KOPT-K1 (cell line): ENCODE data around the gene GBA2.

Experiments
- H3K27ac ChIP-seq: fragments of 200-600 bp; sonication (generic); 2 replicates; pipeline ENCODE4 v1.5.1; 2016; ENCODE audit warnings: antibody characterized with exemption, mild to moderate bottlenecking, low read depth, low read length; ENCODE audit not compliant: poor library complexity, severe bottlenecking
- H3K36me3 ChIP-seq: fragments of 200-600 bp; sonication (generic); 2 replicates; pipeline ENCODE4 v1.5.1; 2017; ENCODE audit warnings: antibody characterized with exemption, mild to moderate bottlenecking, low read length, moderate library complexity; ENCODE audit not compliant: insufficient read depth
- H3K9me3 ChIP-seq: fragments of 200-600 bp; sonication (generic); 2 replicates; pipeline ENCODE4 v1.5.1; 2017; ENCODE audit warnings: antibody characterized with exemption, low read length, mild to moderate bottlenecking; ENCODE audit not compliant: insufficient read depth, poor library complexity, severe bottlenecking

GBA2 gene

DNA sequence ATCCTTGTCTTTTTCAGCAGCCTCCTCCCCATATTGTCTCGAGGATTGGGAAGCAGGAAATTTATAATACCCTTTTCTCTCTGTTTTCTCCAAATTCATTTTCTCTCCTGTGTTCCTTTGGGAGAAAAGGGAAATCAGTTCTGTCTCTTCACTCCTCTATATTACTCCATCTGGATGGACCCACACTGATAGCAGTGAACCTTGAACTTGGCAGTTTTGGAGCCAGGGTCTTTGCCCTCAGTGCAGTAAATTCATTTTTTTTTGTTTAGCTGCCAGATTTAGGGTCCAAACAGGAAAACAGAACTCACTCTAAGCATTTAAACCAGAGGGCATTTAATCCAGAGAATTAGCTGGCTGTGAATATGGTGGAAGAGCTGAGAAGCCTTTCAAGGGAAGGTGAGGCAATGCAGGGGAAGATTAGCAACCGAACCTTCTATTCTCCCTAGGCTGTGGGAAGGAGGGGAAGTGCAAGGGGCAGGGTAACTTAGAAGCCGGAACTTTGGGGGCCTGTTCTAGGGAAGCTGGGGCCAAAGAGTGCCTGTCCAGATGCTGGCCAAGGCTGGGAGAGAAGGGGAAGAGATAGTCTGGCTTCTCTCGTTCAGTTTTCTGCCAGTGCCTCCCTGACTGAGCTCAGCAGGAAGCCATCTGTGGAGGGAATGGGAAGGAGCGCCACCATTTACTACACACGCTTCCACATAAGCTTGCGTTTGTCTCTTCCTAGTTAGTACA, 26.0 kb upstream of the GBA2 start:
- Histone ChIP-seq H3K9me3 (no peaks in the 10 kb centered on the region), H3K36me3 (no peaks in the 10 kb centered on the region), H3K27ac (no peak overlapping the region)

DNA sequence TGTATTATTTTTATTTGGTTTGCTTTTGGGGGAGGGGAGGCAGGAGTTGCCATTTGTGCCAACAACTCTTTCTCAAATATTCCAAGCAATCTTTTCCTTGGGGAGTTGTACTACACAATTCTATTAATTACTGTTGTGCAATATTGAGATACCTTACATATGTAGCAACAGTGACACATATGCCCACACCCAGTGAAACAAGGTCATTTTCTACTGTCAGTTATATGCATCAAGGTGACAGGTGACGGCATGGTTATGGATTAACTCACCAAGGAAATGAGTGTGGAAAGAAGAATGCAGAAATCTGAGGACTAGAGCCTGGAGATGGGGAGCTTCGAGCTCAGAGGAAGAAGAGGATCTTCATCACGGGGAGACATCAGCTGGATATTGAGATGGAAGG, 22.9 kb upstream of the GBA2 start:
- no peaks in the 10 kb centered on the region for H3K9me3 ChIP-seq
- no peak overlapping the region for H3K27ac ChIP-seq
- H3K36me3 ChIP-seq: no peaks in the 10 kb centered on the region

DNA sequence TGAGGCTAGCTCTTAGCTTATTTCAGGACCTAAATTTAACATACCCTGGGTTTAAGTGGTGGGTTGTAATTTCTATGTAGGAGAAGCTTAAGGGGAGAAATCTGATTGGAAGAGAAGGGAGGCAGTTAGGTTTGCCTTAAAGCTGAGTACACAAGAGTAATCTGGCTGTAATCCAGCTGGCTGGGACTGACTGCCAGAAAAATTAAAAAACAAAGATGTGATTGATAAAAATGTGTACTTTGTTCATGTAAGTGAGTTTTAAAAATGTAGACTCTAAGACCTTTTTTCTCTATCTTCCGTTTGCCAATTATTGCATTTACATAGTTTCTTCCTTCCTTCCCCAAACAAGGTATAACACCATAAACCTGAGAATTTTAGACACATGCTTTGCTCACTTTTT, 22.5 kb upstream of the GBA2 start:
- H3K9me3 ChIP-seq: no peaks in the 10 kb centered on the region
- H3K27ac ChIP-seq: no peak overlapping the region
- H3K36me3 ChIP-seq: no peaks in the 10 kb centered on the region

DNA sequence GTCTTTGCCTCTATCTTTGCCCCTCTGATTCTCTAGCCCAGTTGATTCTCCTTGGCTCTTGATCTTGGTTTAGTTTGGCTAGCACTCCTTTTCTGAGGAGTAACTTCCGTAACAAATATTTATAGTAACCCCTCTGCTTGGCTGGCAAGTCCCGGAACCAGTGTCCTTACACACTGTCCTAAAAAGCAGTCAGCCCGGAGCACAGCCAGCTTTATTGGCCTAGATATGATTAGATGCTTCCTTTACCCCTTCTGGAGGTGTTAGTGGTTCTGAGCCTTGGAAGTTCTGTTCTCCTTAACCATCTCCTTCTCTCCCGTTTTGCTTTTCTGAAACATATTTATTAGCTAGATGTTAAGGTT, 22.0 kb upstream of the GBA2 start:
- no peaks in the 10 kb centered on the region for H3K36me3 ChIP-seq
- H3K9me3 ChIP-seq: no peaks in the 10 kb centered on the region
- no peak overlapping the region for H3K27ac ChIP-seq

DNA sequence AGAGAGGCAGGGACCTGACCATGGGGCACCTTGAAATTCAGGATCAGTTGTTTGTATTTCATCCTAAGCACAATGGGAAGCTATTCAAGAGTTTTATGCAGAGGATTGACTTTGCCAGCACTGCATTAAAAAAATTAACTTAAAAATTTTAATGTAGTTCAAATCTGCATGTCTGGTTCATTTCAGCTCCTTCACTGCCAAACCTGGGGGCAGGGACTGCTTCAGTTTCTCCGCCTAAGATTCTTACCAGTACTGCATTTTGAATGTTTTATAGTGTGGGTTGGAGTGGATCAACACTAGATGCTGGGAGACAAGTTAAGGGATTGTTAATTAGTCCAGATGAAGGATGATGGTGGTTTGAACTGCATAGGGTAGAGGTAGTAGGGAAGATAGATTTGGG, 20.7 kb upstream of the GBA2 start:
- H3K9me3 ChIP-seq: no peaks in the 10 kb centered on the region
- H3K27ac ChIP-seq: no peak overlapping the region

DNA sequence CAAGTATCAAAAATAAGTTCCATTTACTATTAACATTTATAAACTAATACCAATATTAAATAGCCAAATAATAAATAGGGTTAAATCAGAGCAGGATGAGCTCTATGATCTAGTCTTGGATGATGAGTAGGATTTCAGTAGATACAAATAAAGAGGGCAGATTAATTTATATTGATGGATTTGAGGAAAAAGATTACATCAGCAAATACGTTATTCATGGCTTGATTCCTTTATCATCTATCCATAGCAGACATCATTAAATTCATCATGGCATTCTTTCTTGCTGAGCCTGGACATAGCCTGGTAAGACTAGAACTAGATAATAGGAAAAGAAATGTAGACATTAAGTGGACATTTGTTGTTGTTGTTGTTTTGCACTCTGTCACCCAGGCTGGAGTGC, 18.4 kb upstream of the GBA2 start:
- H3K27ac ChIP-seq: no peak overlapping the region
- H3K36me3 ChIP-seq: no peaks in the 10 kb centered on the region
- H3K9me3 ChIP-seq: no peaks in the 10 kb centered on the region

More for the DNA sequence above, 20.7 kb upstream of the GBA2 start:
- no peaks in the 10 kb centered on the region for H3K36me3 ChIP-seq

DNA sequence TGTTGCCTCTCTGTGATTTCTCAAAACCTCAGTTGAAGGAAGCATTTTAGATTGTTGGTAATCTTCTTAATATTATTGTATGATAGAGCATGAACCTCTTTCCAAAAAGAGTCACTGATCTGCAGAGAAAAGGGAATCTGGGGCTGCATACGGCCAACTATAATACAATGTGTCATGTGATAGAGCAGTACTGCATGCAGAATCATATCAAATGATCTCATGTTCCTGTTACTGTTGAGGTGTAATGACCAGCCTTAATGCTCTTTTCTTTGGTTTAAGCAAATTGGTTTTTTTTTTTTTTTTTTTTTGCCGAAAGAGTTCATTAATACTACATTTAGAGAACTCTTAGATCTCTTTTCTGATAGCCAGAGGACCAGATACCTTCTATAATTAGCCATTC, 18.0 kb upstream of the GBA2 start:
- H3K9me3 ChIP-seq: no peaks in the 10 kb centered on the region
- no peaks in the 10 kb centered on the region for H3K36me3 ChIP-seq
- no peak overlapping the region for H3K27ac ChIP-seq

DNA sequence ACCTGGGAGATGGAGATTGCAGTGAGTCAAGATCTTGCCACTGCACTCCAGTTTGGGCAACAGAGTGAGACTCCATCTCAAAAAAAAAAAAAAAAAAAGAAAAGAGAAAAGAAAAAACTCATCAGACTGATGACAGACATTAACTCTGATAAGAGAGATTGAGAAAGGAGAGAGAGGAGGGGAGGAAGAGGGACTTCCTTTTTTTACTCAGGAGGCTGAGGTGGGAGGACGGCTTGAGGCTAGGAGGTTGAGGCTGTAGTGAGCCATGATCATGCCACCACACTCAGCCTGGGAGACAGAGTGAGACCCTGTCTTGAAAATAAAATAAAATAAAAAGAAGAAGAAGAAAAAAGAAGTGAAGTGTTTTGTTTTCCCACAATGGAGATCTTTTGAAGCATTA, 14.8 kb upstream of the GBA2 start:
- Histone ChIP-seq H3K9me3 (no peaks in the 10 kb centered on the region), H3K36me3 (no peaks in the 10 kb centered on the region), H3K27ac (no peak overlapping the region)

DNA sequence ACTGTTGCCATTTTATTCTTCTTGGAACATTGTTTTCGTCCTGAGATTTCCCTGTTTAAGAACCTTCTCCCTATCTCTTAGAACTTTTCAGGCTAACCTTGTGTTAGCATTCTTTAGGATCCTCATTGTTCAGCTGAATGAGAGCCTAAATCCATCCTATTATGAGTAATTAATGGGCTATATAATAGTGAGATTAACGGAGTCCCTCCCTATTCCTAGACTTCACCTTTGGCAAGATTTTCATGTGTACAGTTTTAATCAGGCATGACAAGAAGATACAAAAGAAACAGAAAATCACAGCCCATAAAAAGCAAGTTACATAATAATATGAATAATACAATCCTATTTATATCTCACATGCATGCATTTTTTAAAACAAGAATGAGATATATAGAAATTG, 14.2 kb upstream of the GBA2 start:
- Histone ChIP-seq H3K27ac (no peak overlapping the region), H3K36me3 (no peaks in the 10 kb centered on the region), H3K9me3 (no peaks in the 10 kb centered on the region)

DNA sequence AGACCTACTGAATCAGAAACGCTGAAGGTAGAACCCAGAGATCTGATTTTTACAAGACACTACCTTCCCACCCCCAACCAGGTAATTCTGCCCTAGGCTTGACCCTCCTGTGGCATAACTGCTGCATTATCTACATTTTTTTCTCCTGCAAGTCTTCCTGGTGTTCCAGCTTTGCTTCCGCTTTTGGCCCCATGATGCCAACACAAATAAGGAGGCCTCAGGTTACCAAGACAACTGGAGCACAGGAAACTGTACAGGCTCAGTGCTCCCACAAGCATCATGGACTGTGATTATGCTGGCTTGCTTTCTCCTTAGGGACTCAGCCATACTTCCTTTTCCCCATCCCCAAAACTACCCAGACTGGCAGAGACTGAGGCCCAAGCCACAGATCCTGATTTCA, 11.6 kb upstream of the GBA2 start:
- Histone ChIP-seq H3K27ac (no peak overlapping the region), H3K9me3 (no peaks in the 10 kb centered on the region), H3K36me3 (no peaks in the 10 kb centered on the region)

DNA sequence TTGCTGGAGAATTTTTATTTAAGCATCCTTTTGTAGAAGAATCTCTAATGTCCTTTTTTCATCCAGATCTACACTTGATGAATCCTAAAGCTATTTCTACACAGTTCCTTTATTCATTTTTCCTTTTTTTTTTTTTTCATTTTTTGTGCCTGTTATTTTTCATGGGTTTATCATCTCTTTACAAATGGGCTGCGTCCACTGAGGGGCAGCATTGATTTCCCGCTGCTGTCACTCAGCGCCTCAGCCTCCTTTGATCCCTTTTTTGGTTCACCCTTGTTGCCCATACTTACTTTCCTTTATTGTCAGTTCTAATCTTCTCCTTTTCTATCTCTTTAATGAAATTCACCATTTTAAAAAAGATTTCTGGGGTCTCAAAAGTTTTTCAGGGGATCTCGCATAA, 10.8 kb upstream of the GBA2 start:
- H3K27ac ChIP-seq: no peak overlapping the region
- H3K36me3 ChIP-seq: no peaks in the 10 kb centered on the region
- no peaks in the 10 kb centered on the region for H3K9me3 ChIP-seq

DNA sequence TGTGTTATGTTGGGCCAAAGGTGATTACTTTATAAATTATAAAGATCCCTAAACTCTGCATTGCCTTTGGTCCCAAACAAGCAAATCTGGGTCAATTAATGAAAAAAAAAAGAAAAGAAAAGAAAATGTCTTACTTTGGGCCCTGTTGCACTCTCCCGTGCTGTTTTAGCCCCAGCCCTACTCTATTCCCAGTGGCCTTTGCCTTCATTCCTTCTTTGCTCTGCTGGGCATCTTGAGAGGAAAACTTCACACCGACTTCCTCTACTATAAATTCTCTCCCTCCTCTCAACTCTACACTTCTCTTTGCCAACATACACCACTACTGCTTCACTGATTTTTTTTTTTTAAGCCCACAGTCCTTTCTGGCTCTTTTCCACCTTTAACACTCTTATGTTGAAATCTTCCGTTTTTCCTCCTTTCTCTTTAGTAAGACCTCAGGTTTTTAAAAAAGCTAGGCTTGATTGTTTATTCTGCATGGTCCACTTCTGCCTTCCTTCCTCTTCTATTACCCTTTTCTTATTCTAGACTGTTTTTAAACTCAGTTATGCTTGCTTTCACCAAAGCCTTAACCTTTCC, 9.5 kb upstream of the GBA2 start:
- no peaks in the 10 kb centered on the region for H3K9me3 ChIP-seq
- no peaks in the 10 kb centered on the region for H3K36me3 ChIP-seq
- no peak overlapping the region for H3K27ac ChIP-seq

DNA sequence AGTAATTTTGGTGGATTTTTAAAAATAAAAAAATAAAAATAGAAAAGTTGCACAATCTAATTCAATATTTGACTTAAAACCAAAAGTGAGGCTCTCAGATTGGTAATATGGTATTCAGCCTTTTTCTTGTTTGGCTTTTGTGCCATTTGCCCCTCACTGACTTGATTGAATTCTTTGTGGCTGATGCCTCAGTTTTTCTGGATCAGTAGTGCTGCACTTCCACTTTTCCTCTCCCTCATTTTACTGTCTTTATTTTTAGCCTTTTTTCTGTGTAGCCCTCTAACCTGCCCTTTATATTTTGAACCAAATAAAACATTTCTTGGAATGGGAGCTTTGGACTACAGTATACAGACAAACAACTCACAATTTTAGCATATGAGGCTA, 8.9 kb upstream of the GBA2 start:
- Histone ChIP-seq H3K36me3 (peaks cover 5% of the 10 kb centered on the region; the same call in 1 of the 2 replicates), H3K27ac (no peak overlapping the region), H3K9me3 (no peaks in the 10 kb centered on the region)

DNA sequence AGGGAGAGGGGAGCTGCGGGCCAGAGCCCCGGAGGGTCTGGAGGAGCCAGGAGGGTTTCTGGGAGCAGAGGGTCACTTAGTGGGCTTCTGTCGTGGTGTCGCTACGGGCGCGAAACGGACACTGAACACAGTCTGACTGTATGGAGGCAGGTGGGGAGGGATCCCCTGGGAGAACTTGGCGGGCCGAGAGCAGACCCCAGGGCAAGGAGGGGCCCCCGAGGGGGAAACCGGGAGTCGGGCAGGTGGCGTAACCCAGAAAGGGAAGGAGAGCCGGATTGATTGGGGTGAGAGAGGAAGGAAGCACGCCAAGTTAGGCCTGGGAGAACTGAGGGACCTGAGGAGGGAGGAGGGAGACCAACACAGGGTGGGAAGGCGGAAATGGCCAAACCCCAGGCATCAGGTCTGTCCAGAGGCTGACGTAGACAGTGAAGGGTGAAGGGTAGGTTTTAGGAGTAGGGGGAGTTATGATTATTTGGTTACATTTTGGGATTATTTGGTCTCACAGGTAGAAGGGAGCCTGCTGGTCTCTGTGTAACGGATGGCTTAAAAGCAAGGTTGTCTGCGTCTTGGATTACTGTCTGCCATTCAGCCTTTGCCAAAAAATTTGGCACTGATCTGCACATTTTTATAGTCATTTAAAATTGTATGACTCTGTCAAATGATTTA, 8.3 kb upstream of the GBA2 start:
- Histone ChIP-seq H3K36me3 (peaks cover 10% of the 10 kb centered on the region; the same call in 1 of the 2 replicates), H3K27ac (peak overlapping the region; percentile 66), H3K9me3 (no peaks in the 10 kb centered on the region)

DNA sequence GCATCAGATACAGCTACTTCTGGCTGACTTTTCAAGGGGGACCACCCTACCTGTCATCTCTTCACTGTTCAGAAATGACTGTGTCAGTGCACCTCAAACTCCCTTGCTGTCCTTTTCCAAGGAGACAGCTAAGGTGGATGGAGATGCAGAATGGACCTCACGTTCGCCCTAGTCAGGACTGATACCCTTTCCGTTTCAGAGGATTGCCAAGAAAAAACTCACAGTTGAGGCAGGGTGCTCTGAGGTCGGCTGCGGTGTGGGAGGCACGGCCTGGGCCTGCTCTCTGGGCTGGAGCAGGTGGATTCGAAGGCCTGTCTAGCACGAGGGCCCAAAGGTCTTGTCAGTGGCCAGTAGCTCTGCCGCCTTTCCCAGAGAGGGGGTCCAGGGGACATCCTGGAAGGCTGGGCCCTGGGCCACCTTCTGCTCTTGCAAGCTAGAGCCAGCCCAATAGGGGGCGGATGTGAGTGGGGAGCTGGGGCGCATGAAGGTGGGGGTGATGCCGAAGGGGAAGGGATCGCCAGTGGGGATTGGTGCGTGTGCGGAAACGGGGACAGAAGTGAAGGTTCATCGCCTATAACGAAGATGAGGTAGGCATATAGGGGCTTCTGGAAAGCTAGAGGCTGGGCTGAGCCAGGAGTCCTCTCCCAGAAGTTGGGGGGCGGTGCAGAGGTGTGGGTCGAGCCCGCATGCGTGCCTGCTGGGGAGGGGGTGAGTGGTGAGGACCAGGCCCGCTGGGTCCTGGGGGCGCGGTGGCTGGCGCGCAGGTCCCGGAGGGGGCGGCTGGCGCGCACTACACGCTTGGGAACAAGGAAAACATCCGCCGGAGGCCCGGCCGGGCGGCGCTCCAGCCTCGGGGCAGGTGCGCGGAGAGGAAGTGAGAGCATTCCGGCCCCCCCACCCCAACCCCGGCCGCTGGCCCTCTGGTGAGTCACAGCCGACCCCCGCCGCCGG, 7.5 kb upstream of the GBA2 start:
- Histone ChIP-seq H3K27ac (peak overlapping the region; percentile 66), H3K9me3 (no peaks in the 10 kb centered on the region), H3K36me3 (peaks cover 13% of the 10 kb centered on the region; the same call in 1 of the 2 replicates)
